GM12874 (cell line): ENCODE results near the gene HIRA.

Experiments
- TF ChIP-seq, protein P1 (sequence below): IDR thresholded peaks from 2 replicates; pipeline ENCODE4 v1.5.1; 2011; ENCODE audit warnings: low read depth, mild to moderate bottlenecking, control low read depth, low read length, moderate library complexity; ENCODE audit not compliant: insufficient read depth

Gene HIRA

DNA sequence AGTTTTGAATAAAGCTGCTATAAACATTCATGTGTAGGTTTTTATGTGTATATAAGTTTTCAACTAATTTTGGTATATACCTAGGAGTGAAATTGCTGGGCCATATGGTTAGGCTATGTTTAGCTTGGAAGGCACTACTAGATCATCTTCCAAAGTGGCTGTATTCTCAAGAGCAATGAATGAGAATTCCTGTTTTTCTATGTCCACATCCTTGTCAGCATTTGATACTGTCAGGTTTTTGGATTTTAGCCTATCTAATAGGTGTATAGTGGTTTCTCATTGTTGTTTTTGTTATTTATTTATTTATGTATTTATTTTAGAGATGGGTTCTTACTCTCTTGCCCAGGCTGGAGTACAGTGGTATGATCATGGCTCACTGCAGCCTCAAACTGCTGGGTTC is 113.7 kb downstream of the HIRA start:
- TF ChIP-seq, protein P1, sequence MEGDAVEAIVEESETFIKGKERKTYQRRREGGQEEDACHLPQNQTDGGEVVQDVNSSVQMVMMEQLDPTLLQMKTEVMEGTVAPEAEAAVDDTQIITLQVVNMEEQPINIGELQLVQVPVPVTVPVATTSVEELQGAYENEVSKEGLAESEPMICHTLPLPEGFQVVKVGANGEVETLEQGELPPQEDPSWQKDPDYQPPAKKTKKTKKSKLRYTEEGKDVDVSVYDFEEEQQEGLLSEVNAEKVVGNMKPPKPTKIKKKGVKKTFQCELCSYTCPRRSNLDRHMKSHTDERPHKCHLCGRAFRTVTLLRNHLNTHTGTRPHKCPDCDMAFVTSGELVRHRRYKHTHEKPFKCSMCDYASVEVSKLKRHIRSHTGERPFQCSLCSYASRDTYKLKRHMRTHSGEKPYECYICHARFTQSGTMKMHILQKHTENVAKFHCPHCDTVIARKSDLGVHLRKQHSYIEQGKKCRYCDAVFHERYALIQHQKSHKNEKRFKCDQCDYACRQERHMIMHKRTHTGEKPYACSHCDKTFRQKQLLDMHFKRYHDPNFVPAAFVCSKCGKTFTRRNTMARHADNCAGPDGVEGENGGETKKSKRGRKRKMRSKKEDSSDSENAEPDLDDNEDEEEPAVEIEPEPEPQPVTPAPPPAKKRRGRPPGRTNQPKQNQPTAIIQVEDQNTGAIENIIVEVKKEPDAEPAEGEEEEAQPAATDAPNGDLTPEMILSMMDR, result no peak

DNA sequence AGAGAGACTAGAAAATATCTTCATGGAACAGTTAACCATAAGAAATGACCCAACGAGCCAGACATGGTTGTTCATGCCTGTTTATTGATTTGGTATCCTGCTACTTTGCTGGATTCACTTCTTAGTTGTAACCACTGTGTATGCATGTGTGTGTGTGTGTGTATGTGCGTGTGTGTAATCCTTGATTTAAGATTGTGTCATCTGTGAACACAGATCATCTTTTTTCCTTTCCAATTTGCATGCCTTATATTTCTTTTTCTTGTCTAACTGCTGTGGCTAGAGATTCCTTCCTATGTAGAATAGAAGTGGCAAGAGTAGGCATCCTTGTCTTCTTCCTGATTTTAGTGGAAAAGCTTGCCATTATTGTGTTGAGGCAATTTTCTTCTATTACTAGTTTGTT is 123.7 kb downstream of the HIRA start:
- TF ChIP-seq, protein P1, result no peak

DNA sequence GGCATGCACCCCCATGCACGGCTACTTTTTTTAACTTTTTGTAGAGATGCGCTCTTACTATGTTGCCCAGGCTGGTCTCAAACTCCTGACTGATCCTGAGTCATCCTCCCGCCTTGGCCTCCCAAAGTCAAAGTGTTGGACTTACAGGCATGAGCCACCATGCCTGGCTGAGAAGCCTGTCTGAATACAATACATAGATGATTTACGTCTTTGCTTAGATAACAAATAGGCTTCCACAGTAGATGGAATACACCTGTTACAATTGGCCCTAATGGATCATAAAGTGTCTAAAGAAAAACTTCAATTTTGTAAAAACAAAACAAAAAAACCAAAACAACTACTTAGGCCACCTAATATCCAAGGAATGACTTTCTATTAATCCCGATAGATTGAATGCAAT is 127.0 kb downstream of the HIRA start:
- TF ChIP-seq, protein P1, result no peak

DNA sequence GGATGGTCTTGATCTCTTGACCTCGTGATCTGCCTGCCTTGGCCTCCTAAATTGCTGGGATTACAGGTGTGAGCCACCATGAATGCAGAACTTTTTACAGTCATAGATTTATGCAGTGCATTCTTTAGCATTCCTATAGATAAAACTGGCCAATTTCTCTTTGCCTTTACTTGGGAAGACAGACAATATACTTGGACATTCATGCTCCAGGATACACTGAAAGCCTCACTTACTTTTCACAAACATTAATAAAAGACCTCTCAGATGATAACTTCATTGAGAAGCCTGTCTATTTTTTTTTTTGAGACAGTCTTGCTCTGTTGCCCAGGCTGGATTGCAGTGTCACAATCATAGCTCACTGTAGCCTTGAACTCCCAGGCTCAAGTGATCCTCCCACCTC is 127.7 kb downstream of the HIRA start:
- TF ChIP-seq, protein P1, result no peak

DNA sequence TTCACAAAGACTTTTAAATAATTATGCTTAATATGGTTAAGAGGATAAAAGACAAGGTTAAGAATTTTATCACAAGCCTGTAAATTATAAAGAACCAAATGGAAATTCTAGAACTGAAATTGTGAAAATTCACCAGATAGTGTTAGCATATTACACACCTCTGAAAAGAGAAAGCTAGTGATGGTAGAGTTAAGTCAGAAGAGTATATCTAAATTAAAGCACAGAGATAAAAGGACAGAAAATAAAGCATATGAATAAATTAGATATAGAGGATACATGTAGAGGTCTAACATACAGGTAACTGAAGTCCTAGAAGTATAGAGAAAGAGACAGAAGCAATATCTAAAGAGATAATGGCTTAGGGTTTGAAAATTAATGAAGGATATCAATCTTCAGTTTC is 135.8 kb downstream of the HIRA start:
- TF ChIP-seq, protein P1, result no peak

DNA sequence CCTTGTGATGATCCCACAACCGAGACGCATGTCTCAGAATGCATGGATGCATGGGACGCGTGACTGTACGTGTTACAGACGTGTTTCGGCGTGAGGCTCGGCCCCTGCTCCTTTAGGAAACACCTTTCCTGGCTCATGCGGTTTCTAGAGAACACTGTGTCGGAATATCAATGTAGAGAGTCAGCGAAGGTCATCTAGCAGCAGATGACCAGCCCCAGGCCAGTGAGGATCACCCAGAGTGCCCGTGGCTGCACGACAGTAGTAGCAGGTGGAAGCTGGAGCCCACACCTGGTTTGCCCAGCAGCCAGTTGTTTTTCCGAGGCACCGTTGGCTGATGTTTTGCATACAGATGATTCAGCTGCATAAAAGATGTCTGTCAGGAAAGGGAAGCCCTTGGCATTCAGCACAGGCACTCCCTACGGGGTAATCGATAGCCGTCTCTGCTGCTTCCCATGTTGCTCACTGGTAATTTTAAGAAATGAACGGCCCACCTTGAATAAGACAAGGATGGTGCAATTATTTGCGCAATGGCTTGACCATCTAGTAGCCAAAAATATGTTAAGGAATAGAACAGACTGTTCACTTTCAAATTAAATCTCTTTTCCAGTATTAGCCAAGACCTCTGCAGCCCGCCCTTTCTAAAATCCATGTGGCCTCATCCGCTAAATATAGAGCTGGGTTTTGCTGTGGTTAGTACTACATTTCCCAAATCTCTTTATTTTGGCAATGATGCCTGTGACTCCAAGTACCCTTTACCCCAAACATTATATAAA is 138.9 kb downstream of the HIRA start:
- TF ChIP-seq, protein P1, result no peak

DNA sequence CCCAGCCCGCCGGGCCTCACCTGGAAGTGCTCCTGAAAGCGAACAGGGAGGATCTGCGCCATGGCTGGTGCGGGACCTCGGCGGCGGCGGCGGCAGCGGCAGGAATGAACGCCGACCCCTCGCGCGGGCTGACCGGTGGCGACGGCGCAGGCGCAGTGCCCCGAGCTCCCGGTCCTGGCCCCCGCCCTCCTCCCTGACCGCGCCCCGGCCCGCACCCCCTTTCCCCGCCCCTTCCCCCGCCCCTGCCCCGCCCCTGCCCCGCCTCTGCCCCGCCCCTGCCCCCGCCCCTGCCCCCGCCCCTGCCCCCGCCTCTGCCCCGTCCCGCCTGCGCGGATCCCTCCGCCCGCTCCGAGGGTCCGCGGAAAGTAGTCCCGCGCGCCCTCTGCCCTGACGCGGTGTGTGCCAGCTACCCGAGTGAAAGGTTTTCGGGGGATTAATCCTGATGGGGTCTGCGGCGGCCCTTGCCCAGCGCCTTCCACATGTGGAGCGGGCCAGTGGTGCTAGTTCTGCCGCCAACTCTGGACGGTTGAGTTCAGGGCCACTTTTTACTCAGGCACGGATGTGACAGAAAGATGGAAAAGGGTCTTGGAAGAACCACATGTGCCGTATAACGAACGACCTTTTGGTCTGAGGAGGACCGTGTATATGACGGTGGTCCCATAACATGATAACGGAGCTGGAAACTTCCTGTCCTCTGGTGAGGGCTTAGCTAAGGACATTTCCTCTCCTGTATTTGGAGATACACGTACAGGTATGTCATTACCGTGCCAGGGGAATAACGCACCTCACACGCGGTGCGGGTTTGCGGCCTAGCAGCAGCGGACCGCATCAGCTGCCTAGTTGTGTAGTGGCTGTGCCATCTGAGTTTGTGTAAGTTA is 139.7 kb downstream of the HIRA start, which contains the start of gene CLTCL1:
TSS of gene CLTCL1 (minus strand) at position 140 of the 878 bp plus-strand sequence. CDS start at position 62, 78 bp downstream.
- TF ChIP-seq, protein P1, result no peak
